Astrocyte of the hippocampus (primary cell): ENCODE data around the gene OR6P1.
A peak's percentile ranks its signal among the peaks of the same experiment; 100 is the strongest.

Experiments
- DNase-seq: peaks from one replicate; pipeline ENCODE4 v3.0.0; 2011; ENCODE audit warnings: low read depth, low spot score

Gene OR6P1, protein sequence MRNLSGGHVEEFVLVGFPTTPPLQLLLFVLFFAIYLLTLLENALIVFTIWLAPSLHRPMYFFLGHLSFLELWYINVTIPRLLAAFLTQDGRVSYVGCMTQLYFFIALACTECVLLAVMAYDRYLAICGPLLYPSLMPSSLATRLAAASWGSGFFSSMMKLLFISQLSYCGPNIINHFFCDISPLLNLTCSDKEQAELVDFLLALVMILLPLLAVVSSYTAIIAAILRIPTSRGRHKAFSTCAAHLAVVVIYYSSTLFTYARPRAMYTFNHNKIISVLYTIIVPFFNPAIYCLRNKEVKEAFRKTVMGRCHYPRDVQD

DNA sequence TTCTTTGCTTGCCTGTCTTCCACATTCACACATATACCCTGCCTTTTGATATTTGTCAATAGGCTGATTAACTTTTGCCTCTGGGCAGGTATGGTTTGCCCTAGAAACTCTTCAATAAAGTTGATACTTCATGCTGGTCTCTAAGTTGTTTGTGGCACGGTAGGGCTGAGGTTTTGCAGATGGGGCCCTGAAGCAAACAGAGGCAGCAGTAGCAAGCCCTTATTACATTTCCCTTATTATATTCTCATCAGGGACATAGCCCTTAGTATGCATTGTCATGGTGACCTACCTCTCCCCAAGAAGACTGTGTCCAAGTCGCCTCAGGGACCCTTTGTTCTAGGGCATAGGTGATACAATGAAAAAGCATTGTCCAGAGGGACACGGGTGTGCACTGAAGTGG is at the start of gene OR6P1:
OR6P1 (minus strand) TSS at position 101 of the 400 bp plus-strand sequence. CDS start 6,976 bp downstream, outside the sequence.
- no peak for DNase-seq

DNA sequence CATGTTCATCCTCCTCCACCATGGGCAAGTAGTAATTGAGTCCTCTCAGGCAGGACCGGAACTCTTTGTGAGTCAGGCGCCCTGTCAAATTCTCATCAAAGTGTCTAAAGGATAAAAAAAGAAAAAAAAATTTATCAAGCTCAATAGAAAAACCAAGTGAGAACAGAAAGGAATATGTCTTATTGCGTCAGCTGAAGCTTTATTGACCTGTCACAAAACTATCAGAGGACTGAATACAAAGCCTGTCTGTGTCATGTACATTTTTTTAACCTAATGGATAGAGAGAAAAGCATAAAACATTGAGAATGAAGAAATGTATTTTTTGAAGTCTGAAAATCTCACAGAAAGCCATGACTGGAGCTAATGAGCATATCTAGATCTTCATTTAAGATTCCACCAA is 43.4 kb upstream of the OR6P1 start:
- no peak for DNase-seq

DNA sequence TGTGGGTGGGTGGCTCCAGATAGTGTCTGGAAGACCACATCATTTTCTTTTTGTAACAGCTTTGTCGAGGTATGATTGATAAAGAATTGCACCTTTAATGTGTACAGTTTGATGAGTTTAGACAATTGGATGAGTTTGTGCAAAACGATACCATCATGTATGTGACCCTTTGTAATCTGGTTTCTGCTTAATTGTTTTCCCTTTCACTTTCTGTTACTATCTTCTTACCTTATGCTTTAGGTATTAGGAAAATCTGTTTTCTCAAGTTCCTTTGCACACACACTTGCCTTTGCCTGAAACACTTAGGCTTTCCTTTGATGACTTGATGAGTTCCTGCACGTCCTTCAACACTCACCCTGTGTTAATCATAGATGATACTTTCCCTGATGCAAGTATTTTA is 41.5 kb upstream of the OR6P1 start:
- DNase-seq: no peak

DNA sequence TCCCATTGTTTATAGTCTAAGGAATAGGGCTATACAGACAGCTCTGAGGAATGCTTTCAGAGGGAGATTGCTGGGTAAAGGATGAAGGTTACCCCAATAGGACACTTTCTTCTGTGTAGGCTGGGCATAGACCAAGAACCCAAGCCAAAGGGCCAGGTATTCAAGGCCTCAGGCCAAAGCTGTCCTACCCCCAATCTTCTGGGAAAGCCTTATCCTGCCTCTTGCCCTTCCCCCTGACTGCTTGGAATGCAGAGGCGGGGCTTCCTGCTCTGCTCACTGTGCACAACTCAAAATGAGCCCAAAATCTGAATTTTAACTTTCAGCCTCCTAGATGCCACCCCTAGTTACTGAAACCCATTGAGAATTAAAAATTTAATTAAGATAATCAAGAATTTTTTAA is 36.9 kb upstream of the OR6P1 start:
- no peak for DNase-seq

DNA sequence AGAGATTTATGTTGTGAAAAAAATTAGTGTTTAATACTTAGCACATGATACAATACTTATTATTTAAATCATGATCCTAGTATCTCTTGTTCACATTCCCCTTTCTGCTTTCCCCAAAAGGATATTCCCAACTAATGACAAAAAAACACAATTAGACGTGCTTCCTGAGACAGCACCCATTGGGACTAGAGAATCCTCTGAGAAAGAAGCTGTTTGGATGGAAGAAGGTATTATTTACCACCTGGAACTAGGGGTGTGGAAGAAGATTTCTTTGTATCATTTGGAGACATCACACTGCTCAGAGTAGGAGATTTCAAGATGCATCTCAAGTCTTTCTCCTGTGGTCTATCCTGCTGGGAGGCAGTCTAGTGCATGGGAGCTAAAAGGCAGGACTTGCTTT is 34.6 kb upstream of the OR6P1 start, which contains the start of gene OR10Z1:
OR10Z1 (plus strand) TSS at position 301 of the 400 bp plus-strand sequence. CDS start 1,171 bp downstream, outside the sequence.
- DNase-seq: no peak

DNA sequence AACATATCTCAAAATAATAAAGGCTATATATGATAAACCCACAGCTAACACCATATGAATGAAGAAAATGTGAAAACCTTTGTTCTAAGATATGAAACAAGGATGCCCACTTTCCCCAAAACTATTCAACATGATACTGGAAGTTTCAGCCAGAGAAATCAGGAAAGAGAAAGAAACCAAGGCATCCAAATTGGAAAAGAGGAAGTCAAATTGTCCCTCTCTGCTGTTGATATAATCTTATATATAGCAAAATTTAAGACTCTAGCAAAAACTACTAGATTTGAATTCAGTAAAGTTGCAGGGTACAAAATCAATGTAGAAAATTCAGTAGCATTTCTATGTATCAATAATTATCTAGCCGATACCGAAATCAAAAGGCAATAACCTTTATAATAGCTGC is 30.4 kb upstream of the OR6P1 start:
- no peak for DNase-seq

DNA sequence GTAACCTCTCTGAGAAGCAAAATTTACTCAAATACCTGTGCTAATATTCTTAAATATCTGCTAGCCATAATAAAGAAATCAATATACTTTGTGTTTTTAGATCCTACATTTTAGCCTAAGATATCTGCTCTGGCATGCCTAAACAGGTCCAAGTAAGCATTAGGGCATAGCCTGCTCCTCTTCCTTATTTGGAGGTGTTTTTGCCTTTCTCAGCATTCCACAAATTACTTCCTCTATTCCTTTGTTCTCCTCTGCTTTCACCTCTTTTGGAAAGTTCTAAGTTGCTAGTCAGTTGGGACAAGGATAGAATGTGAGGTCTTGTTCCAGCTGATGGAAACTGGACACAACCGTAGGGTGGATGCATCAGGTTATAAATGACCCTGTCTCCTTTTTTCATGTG is 16.6 kb upstream of the OR6P1 start:
- DNase-seq: no peak

DNA sequence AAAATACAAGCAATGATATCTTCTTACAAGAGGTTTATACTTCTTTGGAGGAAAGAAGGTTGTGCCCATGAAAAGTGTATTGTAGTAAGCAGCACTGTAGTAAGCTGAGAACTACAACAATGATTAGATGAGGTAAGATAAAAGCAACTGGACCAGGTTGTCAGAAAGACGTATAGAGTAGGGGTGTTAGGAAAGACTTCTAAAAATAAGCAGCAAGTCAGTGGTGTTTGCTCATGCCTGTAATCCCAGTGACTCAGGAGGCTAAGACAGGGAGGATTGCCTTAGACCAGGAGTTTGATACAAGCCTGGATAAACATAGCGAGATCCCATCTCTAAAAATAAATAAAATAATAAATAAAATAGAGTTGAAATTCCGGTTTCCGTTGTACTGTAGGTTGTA is 13.6 kb upstream of the OR6P1 start:
- no peak for DNase-seq

DNA sequence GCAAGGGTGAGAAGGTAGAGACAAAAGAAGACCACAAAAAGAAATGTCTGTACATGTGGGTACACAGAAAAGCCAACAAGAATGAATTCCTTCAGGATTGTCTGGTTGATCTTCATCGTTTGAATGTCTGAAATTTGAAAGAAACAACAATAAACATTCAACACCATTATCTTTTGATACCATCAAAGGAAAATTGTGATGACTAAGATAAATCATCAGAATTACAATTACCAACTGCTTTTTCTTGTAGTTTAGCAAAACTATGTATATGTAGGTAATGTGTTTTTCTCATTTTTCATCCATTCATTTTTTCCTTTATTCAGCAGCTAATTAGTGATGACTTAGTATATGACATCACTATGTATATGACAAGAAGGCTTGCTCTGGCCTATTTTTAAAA is 9.4 kb upstream of the OR6P1 start, which contains the start of gene OR10X1:
OR10X1 (minus strand) TSS at position 167 of the 400 bp plus-strand sequence; CDS start at position 167, 0 bp downstream.
- no peak for DNase-seq

DNA sequence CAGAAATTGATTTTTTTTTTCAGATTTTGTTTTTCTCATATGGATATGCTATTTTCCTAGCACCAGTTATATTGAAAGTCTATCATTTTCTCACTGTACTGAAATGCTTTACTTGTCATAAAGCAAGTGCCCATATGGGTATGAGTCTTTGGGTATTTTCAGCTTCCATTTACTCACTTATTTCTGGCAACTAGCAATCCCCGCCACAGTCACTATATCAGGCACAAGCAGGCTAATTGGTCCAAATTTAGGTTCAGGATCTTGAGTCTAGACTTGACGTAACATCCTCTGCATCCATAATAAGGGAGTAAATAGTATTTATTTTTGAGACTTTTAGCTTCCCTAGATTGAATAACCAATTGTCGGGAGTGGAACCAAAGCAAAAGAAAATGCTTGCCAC is 7.2 kb upstream of the OR6P1 start:
- no peak for DNase-seq

DNA sequence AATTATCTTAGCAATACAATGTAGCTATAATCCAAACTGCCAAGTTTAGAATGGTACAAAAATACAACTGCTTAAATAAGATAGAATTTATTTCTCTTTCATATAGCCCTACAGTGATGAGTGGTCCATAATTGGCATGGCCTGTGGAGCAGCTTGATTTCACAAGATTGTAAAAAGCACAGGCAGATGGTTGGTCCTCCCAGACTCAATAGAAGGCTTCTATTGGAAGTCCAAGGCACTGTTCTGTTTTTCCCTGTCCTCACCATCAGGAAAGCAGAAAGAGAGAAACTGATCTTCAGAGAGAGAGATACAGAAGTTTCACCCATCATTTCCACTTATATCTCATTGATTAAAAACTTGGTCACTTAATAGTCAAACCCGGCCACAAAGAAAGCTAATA is 1.8 kb upstream of the OR6P1 start:
- no peak for DNase-seq

DNA sequence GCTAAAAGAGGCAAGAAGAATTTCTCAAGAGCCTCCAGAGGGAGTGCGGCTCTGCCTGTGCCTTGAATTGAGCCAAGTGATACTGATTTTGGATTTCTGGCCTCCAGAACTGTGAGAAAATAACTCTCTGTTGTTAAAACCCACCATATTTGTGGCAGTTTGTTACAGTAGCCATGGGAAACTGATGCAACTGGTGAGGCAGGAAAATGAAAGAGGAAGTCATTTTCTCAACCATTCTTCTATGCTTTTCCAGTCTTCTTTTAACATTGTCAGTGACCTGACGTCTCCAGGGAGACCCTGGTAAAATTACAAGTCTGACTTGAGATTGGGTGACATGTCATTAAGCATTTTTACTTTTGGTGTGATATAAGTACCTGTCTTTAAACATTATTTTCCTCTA is 5.8 kb downstream of the OR6P1 start:
- DNase-seq: no peak

DNA sequence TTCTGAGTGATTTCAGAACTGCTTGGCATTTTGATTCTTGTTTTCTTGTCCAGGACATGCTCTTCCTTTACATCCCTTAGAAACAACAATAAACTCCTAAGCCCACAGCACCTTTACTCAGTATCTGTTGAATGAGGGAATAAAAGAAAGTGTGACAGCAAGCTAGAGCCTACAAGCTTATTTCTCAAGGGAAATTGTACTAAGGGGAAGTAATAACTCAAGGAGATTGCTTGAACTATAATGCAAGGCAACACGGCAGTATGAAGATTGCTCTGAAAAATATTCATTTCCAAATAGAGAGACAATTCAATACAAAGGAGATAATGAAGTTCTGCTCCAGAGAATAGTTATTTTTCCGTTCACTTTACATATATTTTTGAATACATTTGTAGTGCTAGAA is 6.5 kb downstream of the OR6P1 start:
- no peak for DNase-seq

DNA sequence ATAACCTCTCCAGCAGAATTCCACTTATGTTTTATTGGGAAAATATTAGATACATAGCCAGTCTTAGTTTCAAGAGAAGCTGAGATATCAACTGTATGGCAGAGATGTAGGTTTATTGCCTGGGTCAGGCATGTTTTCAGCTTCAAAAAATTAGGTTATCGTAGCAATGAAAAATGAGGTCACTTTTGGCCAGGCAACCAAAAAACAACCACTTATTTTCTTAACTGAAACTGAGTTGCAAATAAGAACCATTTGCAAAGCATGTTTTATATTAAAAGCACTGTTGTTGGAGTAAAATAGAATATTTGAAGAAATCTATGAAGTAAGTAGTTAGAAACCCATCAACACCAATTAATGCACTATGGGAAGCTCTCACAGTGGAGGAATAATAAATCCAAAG is 10.7 kb downstream of the OR6P1 start:
- DNase-seq: no peak

DNA sequence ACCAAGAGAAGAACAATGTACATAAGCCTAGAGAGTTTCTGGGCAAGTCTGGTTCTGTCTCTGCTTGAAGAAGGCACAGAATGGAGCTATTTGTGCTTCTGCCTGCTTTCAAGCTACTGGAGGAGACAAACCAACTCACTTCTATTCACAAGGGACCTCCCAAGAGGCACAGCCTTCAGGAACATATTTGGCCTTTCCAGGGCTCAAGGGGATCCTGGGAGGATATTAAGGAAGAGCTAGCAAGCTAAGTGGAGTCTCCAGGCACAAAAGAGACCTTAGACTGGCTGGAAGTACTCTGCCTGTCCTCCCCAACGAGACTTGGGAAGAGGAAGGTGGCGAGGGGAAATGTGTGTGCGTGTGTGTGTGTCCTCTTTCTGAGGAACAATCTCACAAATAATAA is 16.0 kb downstream of the OR6P1 start, which contains the start of gene OR6Y1:
OR6Y1 (minus strand) TSS at position 54 of the 400 bp plus-strand sequence. CDS start 6,300 bp downstream, outside the sequence.
- DNase-seq: no peak

DNA sequence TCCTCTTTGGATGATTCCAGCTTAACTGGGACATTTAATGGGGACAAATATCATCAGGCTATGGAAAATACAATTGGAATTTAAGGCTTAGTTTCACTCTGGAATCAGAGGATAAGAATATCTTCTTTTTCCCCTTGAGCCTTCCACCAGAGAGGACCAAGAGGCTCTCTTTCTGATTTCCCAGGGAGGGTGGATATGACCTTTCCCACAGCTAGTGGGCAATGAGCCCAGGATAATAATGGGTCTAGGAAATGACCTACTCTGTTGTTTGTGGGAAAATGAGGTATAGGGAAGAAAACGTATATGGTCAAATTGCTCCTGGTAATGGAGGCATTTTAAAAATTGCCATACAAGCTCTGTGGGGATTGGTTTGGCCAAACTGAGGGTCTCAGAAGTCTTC is 18.1 kb downstream of the OR6P1 start:
- DNase-seq: no peak

DNA sequence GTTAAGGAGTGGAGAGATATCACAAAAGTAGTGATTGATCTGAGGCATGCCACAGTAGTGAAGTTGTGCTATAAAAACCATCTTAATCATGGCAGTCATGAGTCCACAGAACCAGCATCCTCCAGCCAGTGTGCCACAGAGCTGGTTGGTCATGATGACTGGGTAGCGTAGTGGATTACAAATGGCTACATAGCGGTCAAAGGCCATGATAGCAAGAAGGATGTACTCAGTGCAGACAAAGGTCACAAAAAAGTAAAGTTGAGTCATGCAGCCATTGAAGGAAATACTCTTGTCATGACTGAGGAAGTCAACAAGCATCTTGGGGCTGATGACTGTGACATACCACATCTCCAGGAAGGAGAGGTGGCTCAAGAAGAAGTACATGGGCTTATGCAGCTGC is 22.8 kb downstream of the OR6P1 start:
- DNase-seq: no peak

DNA sequence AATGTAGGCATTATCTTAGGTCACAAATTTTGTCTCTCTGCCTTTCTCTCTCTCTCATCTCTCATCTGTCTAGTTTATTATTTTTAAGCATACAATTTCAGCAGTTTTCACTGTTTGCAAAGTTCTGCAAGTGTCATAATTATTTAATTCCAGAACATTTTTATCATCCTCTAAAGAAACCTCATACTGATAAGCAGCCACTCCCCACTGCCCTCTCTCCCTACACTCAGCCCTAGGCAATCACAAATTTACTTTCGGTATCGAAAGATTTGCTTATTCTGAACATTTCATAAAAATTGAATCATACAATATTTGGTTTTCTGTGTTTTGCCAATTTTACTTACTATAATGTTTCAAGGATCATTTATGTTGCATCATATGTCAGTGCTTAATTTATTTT is 32.8 kb downstream of the OR6P1 start:
- no peak for DNase-seq

DNA sequence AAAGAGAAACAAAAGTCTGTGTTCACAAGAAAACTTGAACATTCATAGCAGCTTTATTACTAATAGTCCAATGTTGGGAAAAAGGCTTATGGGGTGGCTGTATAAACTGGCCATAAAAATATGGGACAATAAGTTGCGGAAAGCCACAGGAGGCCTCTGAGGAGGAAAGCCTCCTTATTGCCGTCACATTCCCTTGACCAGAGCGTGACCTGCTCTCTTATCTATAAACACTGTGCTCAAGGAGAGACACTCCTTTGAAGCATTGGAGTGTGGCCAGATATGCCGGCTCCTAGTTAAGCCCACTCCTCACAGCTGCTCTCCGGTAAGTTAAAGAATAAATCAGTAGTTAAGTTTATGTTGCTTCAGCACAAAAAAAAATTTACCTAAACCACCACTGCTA is 35.9 kb downstream of the OR6P1 start:
- DNase-seq: no peak

DNA sequence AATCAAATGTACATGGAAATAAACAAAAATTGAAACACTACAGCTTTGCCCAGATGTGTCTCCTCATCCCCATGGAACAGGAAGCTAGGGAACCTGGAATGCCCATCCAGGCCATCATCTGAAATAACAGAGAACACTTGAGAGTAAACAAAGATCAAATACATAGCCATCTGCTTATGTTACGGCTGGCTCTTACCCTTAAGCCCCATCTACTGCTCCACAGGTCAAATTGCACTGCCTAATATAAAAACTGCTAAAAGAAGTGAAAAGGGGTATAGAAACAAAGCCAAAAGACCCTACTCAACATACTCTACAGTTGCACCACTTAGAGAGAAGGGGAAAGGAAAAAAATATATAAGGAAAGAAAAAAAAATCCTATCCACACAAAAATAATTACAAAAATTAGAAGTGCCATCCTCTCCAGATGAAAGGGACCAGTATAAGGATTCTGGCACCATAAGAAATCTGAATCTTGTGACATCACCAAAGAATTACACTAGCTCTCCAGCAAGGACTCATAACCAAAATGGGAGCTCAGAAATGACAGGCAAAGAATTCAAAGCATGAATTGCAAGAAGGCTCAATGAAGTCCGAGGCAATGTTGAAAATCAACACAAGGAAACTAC is 43.1 kb downstream of the OR6P1 start:
- peak; percentile 21 for DNase-seq

DNA sequence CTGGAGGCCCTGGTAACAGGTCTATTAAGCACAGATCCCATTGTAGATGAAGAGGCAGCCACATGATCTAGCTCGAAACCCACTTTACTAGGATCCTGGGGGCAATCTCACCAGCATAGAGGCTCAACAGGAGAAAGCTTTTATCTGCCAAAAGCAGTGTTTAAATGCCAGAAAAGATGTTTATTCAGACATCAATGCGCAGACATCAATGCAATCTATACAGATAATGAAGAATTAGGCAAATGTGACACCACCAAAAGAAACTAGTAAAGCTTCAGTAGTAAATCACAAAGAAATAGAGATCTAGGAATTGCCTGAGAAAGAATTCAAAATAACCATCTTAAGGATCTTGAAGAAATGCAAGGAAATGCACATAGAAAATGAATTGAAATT is 48.7 kb downstream of the OR6P1 start:
- no peak for DNase-seq

DNA sequence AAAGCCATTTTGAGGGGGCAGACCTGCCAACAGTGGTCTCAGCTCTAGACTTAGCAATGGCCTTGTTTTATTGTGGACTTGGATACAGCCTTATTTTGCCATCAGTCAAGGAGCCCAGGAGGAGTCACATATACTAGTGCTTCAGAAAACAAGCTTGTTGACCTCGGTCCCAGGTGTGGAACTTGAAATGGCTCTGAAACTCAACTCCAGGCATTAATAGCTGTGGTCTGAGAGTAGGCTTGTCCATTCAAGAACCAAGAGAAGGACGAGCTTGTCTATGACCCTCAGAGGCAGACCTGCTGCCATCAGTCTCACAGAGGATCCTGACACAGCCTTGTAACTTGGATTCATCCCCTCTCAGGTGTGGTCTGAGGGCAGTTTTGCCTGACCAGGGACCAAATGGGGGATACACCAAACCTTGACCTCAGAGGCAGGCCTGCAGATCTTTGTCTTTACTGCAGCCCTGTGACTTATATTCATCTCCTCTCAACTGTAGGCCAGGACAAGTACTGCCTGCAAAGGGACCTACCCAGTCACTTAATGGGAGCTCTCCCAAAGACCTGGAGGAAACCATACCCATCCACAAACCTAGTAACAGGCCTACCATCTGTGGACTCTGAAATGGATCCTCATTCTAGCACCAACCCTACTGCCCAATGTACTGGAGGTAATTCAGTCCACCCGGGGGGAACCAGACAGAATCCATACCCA is 49.3 kb downstream of the OR6P1 start:
- no peak for DNase-seq

DNA sequence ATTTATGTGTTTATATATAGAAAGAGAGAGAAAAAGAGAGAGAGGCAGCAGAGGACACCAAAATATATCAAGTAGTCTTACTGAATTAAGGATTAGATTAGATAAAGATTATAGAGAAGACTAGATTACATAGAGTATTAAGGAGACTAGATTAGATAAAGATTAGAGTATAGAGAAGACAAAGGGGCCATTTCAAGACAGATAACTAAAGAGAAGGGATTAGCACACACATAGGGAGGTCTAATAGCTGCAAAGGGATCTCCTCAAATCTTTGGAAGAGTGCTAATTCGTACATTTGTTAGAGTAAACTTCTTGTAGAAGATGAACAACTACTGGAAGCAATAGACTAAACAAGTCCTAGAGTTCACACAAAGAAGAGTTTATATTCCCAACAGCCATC is 50.4 kb downstream of the OR6P1 start:
- no peak for DNase-seq
